Neuronal stem cell (in vitro differentiated cells): ENCODE results near the gene ZNF662.
"Not testable (repeated sequence)": the region's sequence is repeated elsewhere in the genome, so short reads cannot be mapped to it uniquely, and the experiment has no call there.

Experiments used
- DNase-seq: peaks from one replicate; pipeline ENCODE4 v3.0.0-alpha.2; 2013; ENCODE audit warnings: low spot score
- H2AFZ ChIP-seq: one replicate; pipeline ENCODE4 v1.6.1; 2013; ENCODE audit warnings: mild to moderate bottlenecking, low read length, inconsistent platforms
- H2AK5ac ChIP-seq: 2 replicates; pipeline ENCODE4 v1.6.1; 2013; ENCODE audit warnings: low read depth, mild to moderate bottlenecking, inconsistent platforms, low read length, moderate library complexity, mixed read lengths
- H2BK120ac ChIP-seq: 2 replicates; pipeline ENCODE4 v1.6.1; 2013; ENCODE audit warnings: low read depth, mild to moderate bottlenecking, inconsistent platforms, low read length, moderate library complexity, mixed read lengths
- H2BK12ac ChIP-seq: one replicate; pipeline ENCODE4 v1.6.1; 2013; ENCODE audit warnings: low read length, inconsistent platforms
- H2BK15ac ChIP-seq: 2 replicates; pipeline ENCODE4 v1.6.1; 2013; ENCODE audit warnings: mild to moderate bottlenecking, low read length, inconsistent platforms, mixed read lengths
- H2BK5ac ChIP-seq: one replicate; pipeline ENCODE4 v1.6.1; 2013; ENCODE audit warnings: inconsistent platforms, mild to moderate bottlenecking, low read length, moderate library complexity
- H3K14ac ChIP-seq: one replicate; pipeline ENCODE4 v1.6.1; 2013; ENCODE audit warnings: low read length, inconsistent platforms
- H3K18ac ChIP-seq: 2 replicates; pipeline ENCODE4 v1.6.1; 2013; ENCODE audit warnings: low read length, inconsistent platforms
- H3K23ac ChIP-seq: 2 replicates; pipeline ENCODE4 v1.6.1; 2013; ENCODE audit warnings: low read depth, mild to moderate bottlenecking, mixed read lengths, low read length, inconsistent platforms; ENCODE audit not compliant: poor library complexity
- H3K27ac ChIP-seq: replicated peaks from 3 replicates; pipeline ENCODE4 v1.5.1; 2013; ENCODE audit warnings: low read length, inconsistent platforms
- H3K27me3 ChIP-seq, 3 experiments: 2 replicates each; pipeline ENCODE4 v1.6.1; 2013; ENCODE audit warnings: low read length in 3 of 3, mild to moderate bottlenecking in 2 of 3, inconsistent platforms in 1 of 3, low read depth in 1 of 3, mixed read lengths in 1 of 3, moderate library complexity in 1 of 3; ENCODE audit not compliant: control insufficient read depth in 3 of 3, insufficient read depth in 3 of 3
- H3K36me3 ChIP-seq, 2 donors: replicated peaks in 1 of 2; 2 replicates each; pipeline ENCODE4 v1.6.1; 2013; ENCODE audit warnings: low read length in 2 of 2; ENCODE audit not compliant: control insufficient read depth in 2 of 2, insufficient read depth in 2 of 2
- H3K4ac ChIP-seq: 2 replicates; pipeline ENCODE4 v1.6.1; 2013; ENCODE audit warnings: inconsistent platforms, mild to moderate bottlenecking, low read length, moderate library complexity
- H3K4me1 ChIP-seq, 2 donors: 1 replicate in 1 of 2; 2 replicates in 1 of 2; pipeline ENCODE4 v1.6.1; 2013; ENCODE audit warnings: low read length in 2 of 2, low read depth in 1 of 2; ENCODE audit not compliant: control insufficient read depth in 2 of 2, insufficient read depth in 1 of 2
- H3K4me2 ChIP-seq: one replicate; pipeline ENCODE4 v1.6.1; 2013; ENCODE audit warnings: mild to moderate bottlenecking, low read length, inconsistent platforms; ENCODE audit not compliant: insufficient read depth, poor library complexity, severe bottlenecking
- H3K4me3 ChIP-seq, 2 donors: 2 replicates each; pipeline ENCODE4 v1.5.1; 2013; ENCODE audit warnings: low read length in 2 of 2, mild to moderate bottlenecking in 2 of 2, inconsistent platforms in 1 of 2, moderate library complexity in 1 of 2
- H3K79me1 ChIP-seq: one replicate; pipeline ENCODE4 v1.6.1; 2013; ENCODE audit warnings: low read depth, mild to moderate bottlenecking, inconsistent platforms, low read length, moderate library complexity
- H3K9ac ChIP-seq: one replicate; pipeline ENCODE4 v1.6.1; 2013; ENCODE audit warnings: mild to moderate bottlenecking, low read depth, low read length, inconsistent platforms; ENCODE audit not compliant: poor library complexity
- H3K9me3 ChIP-seq, 2 donors: replicated peaks in 1 of 2; 2 replicates each; pipeline versions ENCODE3 to v1.6.1; 2013; ENCODE audit warnings: low read length in 2 of 2, mild to moderate bottlenecking in 2 of 2, inconsistent platforms in 1 of 2, low read depth in 1 of 2, mixed read lengths in 1 of 2, moderate library complexity in 1 of 2; ENCODE audit not compliant: control insufficient read depth in 2 of 2, insufficient read depth in 1 of 2
- H4K8ac ChIP-seq: one replicate; pipeline ENCODE4 v1.6.1; 2013; ENCODE audit warnings: low read depth, mild to moderate bottlenecking, inconsistent platforms, low read length, moderate library complexity
- H4K91ac ChIP-seq: one replicate; pipeline ENCODE4 v1.6.1; 2013; ENCODE audit warnings: low read length, low read depth, mild to moderate bottlenecking, inconsistent platforms; ENCODE audit not compliant: poor library complexity
- WGBS, 2 donors: extraction: QIAGEN DNeasy Blood & Tissue Kit; methylation state at CpG; one replicate each; pipeline ENCODE4 v1.1.7; 2013; ENCODE audit warnings: missing lambda C conversion rate in 2 of 2, mixed read lengths in 1 of 2; ENCODE audit not compliant: insufficient read length in 2 of 2, insufficient replicate concordance in 1 of 2; ENCODE audit errors: extremely low coverage in 2 of 2; 5-methylcytosine and 5-hydroxymethylcytosine counted together

Gene ZNF662

DNA sequence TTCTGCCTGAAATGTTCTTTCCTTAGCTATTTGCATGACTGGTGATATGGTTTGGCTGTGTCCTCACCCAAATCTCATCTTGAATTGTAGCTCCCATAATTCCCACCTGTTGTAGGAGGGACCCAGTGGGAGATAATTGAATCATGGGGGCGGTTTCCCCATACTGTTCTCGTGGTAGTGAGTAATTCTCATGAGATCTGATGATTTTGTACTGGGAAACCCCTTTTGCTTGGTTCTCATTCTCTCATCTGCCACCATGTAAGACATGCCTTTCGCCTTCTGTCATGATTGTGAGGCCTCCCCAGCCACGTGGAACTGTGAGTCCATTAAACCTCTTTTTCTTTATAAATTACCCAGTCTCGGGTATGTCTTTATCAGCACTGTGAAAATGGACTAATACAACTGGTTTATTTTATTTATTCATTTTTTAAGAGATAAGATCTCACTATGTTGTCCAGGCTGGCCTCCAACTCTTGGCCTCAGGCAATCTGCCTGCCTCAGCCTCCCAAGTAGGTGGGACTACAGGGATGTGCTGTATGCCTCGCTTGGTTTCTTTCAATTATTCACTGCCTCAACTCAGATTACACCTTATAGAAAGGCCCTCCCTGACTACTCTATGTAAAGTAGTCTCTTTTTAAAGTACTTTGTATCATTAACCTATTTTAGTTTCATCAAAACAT, 22.6 kb upstream of the ZNF662 start:
- H4K91ac ChIP-seq, H3K36me3 ChIP-seq, H3K27ac ChIP-seq, H3K23ac ChIP-seq, H3K9me3 ChIP-seq, H2BK120ac ChIP-seq, H4K8ac ChIP-seq, H3K4me2 ChIP-seq, H2BK5ac ChIP-seq, DNase-seq, H3K14ac ChIP-seq, H2BK15ac ChIP-seq, H2BK12ac ChIP-seq, H3K79me1 ChIP-seq, H3K9ac ChIP-seq, H3K18ac ChIP-seq, H3K4ac ChIP-seq, H2AK5ac ChIP-seq, H3K4me3 ChIP-seq, H3K4me1 ChIP-seq, H2AFZ ChIP-seq: not testable (repeated sequence)
- no CpG with 5 or more reads among the region's 6 CpGs for WGBS, 2 donors
- peaks cover 0 to 15% (median 0%) of the 10 kb centered on the region in 3 experiments for H3K27me3 ChIP-seq

DNA sequence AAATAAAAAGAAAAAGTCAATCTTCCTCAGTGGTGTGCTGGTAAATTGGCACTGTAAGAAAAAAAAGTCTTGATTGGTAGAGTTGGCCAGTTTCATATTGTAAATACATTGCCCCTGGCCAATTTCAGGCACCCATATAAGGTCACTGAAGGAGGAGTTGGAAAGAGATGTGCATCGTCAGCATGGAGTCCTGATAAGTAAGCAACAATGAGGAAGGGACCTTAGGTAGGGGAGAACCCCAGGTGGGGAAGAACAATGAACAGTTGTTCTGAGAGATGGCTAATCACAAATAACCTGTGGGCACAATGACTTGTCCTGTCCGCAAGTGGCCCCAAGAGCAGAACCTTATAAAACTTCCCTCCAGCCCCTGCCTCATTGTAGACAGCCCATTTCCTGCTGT, 21.6 kb upstream of the ZNF662 start:
- no peak overlapping the region for H2AFZ ChIP-seq
- H4K91ac ChIP-seq = no peak overlapping the region
- H3K4me2 ChIP-seq = no peak overlapping the region
- H4K8ac ChIP-seq = no peak overlapping the region
- no peak for DNase-seq
- no peaks in the 10 kb centered on the region for H3K36me3 ChIP-seq
- no peak overlapping the region for H3K4ac ChIP-seq
- H3K18ac ChIP-seq = no peak overlapping the region
- H2BK12ac ChIP-seq = no peak overlapping the region
- no peak overlapping the region for H2BK15ac ChIP-seq
- no peak overlapping the region for H2AK5ac ChIP-seq
- H3K79me1 ChIP-seq = no peaks in the 10 kb centered on the region
- H3K27ac ChIP-seq = no peak overlapping the region
- H2BK5ac ChIP-seq = no peak overlapping the region
- no peak overlapping the region for H3K14ac ChIP-seq
- no peak overlapping the region for H3K4me3 ChIP-seq
- H3K4me1 ChIP-seq = peaks cover 3 to 5% of the 10 kb centered on the region in 2 donors
- WGBS, 2 donors = no CpG with 5 or more reads among the region's 2 CpGs
- H3K23ac ChIP-seq = no peak overlapping the region
- H3K9ac ChIP-seq = no peak overlapping the region
- H2BK120ac ChIP-seq = no peak overlapping the region
- no peaks in the 10 kb centered on the region for H3K9me3 ChIP-seq
- H3K27me3 ChIP-seq = peaks cover 0 to 11% (median 0%) of the 10 kb centered on the region in 3 experiments

DNA sequence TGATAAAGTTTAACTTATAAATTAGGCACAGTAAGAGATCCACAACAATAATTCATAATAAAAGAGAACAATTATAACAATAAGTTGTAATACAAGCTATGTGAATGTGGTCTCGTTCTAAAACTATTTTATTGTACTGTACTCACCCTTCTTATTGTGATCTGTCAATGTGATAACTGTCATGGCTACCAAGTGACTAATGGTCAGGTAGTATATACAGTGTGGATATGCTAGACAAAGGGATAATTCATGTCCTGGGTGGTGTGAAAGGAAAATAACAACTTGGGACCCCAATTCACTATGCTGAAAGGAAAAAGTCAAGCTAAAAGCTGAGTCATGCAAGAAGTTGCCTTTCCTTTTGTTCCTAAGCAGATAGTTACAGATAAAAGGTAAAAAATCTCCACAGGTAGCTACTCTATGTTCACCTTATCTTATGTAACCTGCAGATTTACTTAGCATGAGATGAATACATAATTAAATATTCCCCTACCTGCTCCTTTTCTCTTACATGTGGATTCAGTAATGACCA, 19.6 kb upstream of the ZNF662 start:
- Histone ChIP-seq H3K27ac (no peak overlapping the region), H3K14ac (no peak overlapping the region), H3K4me1 (peaks cover under 1% of the 10 kb centered on the region in 2 donors), H3K9me3 (no peaks in the 10 kb centered on the region), H3K18ac (no peak overlapping the region), H2BK120ac (no peak overlapping the region), H3K27me3 (peaks cover 0 to 11% (median 0%) of the 10 kb centered on the region in 3 experiments), H3K9ac (no peak overlapping the region), H2AK5ac (no peak overlapping the region), H2BK15ac (no peak overlapping the region), H3K79me1 (no peaks in the 10 kb centered on the region), H3K36me3 (no peaks in the 10 kb centered on the region), H3K4ac (no peak overlapping the region), H2BK12ac (no peak overlapping the region), H3K4me2 (no peak overlapping the region), H4K91ac (no peak overlapping the region), H3K23ac (no peak overlapping the region), H3K4me3 (no peak overlapping the region), H4K8ac (no peak overlapping the region), H2AFZ (no peak overlapping the region), H2BK5ac (no peak overlapping the region)
- no CpG with 5 or more reads among the region's 1 CpG for WGBS, 2 donors
- DNase-seq = no peak

DNA sequence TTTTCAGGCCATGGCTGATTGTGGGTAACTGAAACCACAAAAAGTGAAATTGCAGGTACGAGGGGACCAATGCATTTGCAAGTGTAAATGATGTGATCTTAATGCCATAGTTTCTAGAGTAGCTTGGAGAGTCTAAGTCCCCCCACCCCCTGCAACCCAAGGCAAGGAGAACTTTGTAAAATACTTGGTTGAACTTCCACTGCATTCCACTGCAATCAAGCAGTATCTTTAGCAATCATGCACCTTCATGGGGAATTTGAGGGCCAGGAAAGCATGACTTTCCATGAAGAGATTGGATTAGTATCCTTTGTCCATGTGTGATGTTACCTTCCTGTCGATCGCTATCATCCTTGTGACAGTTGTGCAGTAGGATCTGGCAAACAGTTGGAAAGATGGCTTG, 18.9 kb upstream of the ZNF662 start:
- no peak overlapping the region for H4K8ac ChIP-seq
- no peak overlapping the region for H3K14ac ChIP-seq
- WGBS, 2 donors = no CpG with 5 or more reads among the region's 3 CpGs
- H3K4me1 ChIP-seq = no peaks in the 10 kb centered on the region
- H2BK5ac ChIP-seq = no peak overlapping the region
- H3K9me3 ChIP-seq = no peaks in the 10 kb centered on the region
- no peak overlapping the region for H2AK5ac ChIP-seq
- no peak overlapping the region for H2BK12ac ChIP-seq
- peaks cover 0 to 5% (median 0%) of the 10 kb centered on the region in 3 experiments for H3K27me3 ChIP-seq
- no peak overlapping the region for H3K18ac ChIP-seq
- no peak overlapping the region for H3K9ac ChIP-seq
- no peak for DNase-seq
- H3K23ac ChIP-seq = no peak overlapping the region
- H3K79me1 ChIP-seq = no peaks in the 10 kb centered on the region
- no peak overlapping the region for H4K91ac ChIP-seq
- no peak overlapping the region for H3K4me3 ChIP-seq
- no peak overlapping the region for H2AFZ ChIP-seq
- no peak overlapping the region for H3K4me2 ChIP-seq
- no peak overlapping the region for H2BK15ac ChIP-seq
- no peaks in the 10 kb centered on the region for H3K36me3 ChIP-seq
- no peak overlapping the region for H3K4ac ChIP-seq
- H2BK120ac ChIP-seq = no peak overlapping the region
- H3K27ac ChIP-seq = no peak overlapping the region
